HL-60 (cell line): ENCODE results near the gene FANCI.

Source experiments
- GABPA ChIP-seq: IDR thresholded peaks from 2 replicates; pipeline ENCODE4 v1.6.1; 2012; ENCODE audit warnings: low read depth
- POLR2AphosphoS5 ChIP-seq: IDR thresholded peaks from 2 replicates; pipeline ENCODE4 v1.6.1; 2012; ENCODE audit warnings: low read depth
- SPI1 ChIP-seq: IDR thresholded peaks from 2 replicates; pipeline ENCODE4 v1.6.1; 2012; ENCODE audit warnings: low read depth, mild to moderate bottlenecking, borderline replicate concordance
- TF ChIP-seq, protein P1 (sequence below): IDR thresholded peaks from one replicate; pipeline ENCODE4 v1.5.1; 2011; ENCODE audit warnings: low read length, control low read depth, inconsistent platforms; ENCODE audit not compliant: insufficient read depth
- TF ChIP-seq, protein P2 (sequence below): IDR thresholded peaks from 2 replicates; pipeline ENCODE4 v1.6.1; 2012; ENCODE audit warnings: low read depth; ENCODE audit not compliant: insufficient replicate concordance

GRCh38 chr15:89363770-89364169, 120.0 kb downstream of the FANCI start:
- TF ChIP-seq, protein P1, sequence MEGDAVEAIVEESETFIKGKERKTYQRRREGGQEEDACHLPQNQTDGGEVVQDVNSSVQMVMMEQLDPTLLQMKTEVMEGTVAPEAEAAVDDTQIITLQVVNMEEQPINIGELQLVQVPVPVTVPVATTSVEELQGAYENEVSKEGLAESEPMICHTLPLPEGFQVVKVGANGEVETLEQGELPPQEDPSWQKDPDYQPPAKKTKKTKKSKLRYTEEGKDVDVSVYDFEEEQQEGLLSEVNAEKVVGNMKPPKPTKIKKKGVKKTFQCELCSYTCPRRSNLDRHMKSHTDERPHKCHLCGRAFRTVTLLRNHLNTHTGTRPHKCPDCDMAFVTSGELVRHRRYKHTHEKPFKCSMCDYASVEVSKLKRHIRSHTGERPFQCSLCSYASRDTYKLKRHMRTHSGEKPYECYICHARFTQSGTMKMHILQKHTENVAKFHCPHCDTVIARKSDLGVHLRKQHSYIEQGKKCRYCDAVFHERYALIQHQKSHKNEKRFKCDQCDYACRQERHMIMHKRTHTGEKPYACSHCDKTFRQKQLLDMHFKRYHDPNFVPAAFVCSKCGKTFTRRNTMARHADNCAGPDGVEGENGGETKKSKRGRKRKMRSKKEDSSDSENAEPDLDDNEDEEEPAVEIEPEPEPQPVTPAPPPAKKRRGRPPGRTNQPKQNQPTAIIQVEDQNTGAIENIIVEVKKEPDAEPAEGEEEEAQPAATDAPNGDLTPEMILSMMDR: no peak
- TF ChIP-seq, protein P2, sequence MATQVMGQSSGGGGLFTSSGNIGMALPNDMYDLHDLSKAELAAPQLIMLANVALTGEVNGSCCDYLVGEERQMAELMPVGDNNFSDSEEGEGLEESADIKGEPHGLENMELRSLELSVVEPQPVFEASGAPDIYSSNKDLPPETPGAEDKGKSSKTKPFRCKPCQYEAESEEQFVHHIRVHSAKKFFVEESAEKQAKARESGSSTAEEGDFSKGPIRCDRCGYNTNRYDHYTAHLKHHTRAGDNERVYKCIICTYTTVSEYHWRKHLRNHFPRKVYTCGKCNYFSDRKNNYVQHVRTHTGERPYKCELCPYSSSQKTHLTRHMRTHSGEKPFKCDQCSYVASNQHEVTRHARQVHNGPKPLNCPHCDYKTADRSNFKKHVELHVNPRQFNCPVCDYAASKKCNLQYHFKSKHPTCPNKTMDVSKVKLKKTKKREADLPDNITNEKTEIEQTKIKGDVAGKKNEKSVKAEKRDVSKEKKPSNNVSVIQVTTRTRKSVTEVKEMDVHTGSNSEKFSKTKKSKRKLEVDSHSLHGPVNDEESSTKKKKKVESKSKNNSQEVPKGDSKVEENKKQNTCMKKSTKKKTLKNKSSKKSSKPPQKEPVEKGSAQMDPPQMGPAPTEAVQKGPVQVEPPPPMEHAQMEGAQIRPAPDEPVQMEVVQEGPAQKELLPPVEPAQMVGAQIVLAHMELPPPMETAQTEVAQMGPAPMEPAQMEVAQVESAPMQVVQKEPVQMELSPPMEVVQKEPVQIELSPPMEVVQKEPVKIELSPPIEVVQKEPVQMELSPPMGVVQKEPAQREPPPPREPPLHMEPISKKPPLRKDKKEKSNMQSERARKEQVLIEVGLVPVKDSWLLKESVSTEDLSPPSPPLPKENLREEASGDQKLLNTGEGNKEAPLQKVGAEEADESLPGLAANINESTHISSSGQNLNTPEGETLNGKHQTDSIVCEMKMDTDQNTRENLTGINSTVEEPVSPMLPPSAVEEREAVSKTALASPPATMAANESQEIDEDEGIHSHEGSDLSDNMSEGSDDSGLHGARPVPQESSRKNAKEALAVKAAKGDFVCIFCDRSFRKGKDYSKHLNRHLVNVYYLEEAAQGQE: no peak
- TF ChIP-seq POLR2AphosphoS5: no peak
- TF ChIP-seq GABPA: no peak
- TF ChIP-seq SPI1: no peak
